Airway epithelial cell (primary cell): Measurements from ENCODE around the gene GLYATL3. TPM values are rescaled to one million over a fixed set of nuclear protein-coding genes. Genes with fewer than 3 reads are reported as not detected.

ENCODE experiments used
- total RNA-seq: library from RNA; depleted of rRNA; stranded (reverse); fragments of >200 nt; gene quantifications from 2 replicates; pipeline ENCODE4 v1.2.3, GENCODE V29; 2015

The GLYATL3 gene
- not detected in 2 replicates for total RNA-seq

DNA sequence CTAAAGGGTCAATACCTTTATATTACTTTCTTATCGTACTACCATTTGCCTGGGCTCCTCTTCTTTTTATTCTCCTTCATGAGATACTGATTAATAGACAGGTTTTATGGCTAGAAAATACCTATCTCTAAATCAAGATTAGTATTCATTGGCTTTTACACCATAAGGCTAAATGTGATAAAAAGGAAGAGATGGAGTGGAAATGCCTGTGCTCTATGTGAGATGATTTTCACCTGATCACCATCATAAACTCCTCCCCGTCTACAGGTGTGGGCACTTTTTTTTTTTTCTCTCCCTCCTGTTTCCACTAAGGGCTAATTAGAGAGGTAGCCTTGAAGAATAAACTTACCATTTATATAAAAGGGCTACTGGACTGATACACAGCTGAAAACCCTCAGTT, at the start of gene GLYATL3:
Gene GLYATL3 (plus strand): TSS at position 301 of the 400 bp plus-strand sequence. CDS start 12,068 bp downstream, outside the sequence.

DNA sequence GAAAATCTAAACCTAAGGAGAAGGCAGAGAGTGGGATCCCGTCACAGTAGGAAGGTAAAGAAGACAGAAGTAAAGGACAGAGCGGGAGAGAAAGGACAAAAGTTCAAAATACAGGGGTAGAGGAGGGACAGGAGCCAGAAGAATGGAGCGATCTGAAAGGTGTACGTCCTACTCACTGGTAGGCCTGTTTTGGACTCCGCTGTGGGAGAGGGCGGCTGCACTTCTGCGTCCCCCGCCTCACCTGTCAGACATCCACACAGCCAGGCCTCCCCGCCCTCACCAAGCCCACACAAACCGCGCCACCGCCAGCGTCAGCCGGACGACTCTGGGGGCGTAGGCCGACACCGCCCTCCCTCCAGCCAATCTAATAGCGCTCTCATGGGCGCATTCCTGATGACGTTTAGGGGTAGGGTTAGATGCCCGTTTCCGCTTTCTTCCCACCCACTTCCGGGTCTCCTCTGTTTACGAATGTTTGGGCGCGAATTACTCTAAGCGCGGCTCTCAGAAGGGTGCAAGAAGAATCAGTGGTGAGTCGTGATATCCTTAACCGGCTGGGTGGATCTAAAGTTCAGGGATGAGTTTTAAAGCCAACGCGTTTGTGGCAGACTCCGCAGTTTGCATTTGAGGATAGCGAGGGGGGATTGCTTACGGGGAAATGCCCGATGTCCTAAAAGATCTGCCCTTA, 36.7 kb upstream of the GLYATL3 start, which contains the start of the genes CENPQ and MMUT:
Gene CENPQ (plus strand): TSS at position 444 of the 685 bp plus-strand sequence. CDS start 6,807 bp downstream, outside the sequence.
Gene MMUT (minus strand): TSS at position 327 of the 685 bp plus-strand sequence. CDS start 3,787 bp downstream, outside the sequence.

DNA sequence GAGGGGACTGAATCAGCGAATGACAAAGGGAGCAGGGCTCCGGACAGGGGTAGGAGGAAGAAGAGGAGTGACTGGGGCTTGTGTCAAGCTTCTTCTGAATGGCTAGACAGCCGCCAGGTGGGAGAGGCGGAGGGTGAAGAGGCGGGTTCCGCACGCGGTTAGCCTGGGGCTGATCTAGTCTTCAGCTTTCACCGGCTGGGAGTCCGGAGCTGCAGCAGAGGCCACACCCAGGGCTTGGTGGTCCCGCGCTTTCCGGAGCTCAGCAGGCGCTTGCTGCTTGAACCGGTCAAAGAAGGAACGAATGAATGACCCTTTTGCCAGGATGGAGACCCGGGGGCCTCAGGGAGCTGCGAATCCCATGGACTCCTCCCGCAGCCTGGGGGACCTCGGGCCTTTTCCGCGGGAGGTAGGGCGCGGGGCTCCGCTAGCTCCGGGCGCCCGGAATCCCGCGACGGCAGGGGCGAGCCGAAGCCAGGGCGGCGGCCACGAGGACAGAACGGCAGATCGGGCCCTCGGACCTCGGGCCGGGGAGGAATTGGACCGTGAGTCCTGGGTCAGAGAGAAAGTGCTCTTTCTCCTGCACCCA, 50.9 kb downstream of the GLYATL3 start, which contains the start of gene C6orf141:
Gene C6orf141 (plus strand): TSS at position 177 of the 586 bp plus-strand sequence. CDS start 125 bp downstream, at position 302.

Other genes with a start within 250 kb of the GLYATL3 start
- 5.5 and 8.0 TPM in 2 replicates for gene MMUT, start 36.7 kb upstream of the GLYATL3 start, total RNA-seq
- 7.5 and 10.5 TPM in 2 replicates for gene CENPQ, start 36.6 kb upstream of the GLYATL3 start, total RNA-seq
- gene C6orf141, start 50.7 kb downstream of the GLYATL3 start, total RNA-seq = 13.3 and 14.0 TPM in 2 replicates
- not detected in 2 replicates for gene RHAG, start 136.9 kb downstream of the GLYATL3 start, total RNA-seq
- not detected in 2 replicates for gene CRISP2, start 213.6 kb downstream of the GLYATL3 start, total RNA-seq
- 0.09 and 0.35 TPM in 2 replicates for gene CRISP3, start 244.5 kb downstream of the GLYATL3 start, total RNA-seq